GM19099 (cell line): Measurements from ENCODE around the gene AIMP1.

Experiments used
- POLR2A ChIP-seq: IDR thresholded peaks from 3 replicates; pipeline ENCODE4 v1.6.1; 2011; ENCODE audit warnings: low read depth; ENCODE audit not compliant: insufficient read length; ENCODE audit errors: extremely low read depth

The AIMP1 gene

DNA sequence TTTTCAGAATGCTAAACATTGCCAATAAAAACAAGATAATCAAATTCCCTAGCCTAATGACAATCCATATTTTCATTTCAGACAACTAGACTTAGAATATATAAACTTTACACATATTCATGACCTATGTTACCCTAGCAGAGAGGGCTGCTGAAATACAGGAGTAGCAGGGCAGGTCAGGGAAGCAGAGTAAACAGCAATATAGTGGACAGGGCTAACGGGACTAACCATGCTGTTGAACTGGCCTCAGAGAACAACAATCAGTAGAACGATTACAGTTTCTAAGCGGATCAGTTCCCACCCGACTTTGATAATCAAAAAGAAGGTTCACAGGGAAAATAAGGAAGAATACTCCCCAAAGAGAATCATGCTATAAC, 14.3 kb upstream of the AIMP1 start:
- no peak for TF ChIP-seq POLR2A

- no peak for TF ChIP-seq POLR2A
Observed at GRCh38 chr4:106303548-106304281, 12.6 kb upstream of the AIMP1 start.

DNA sequence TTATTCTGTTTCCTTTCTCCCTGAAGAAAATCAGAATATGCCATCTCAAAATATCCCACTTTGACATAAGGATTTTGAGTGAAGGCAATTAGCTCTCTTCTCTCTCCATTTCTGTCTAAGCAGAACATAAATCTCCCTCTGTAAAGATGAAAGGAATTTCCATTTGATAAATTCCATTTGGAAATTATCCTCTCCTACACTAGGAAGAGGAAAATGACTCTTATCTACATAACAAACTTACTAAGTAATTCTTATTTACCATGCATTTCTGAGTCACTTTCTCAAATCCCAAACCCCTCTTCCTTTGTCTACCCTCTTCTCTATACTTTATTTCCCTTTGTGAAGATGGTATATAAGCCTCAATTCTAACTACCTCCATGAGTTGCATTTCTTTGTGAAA, 11.7 kb upstream of the AIMP1 start:
- TF ChIP-seq POLR2A: no peak

- no peak for TF ChIP-seq POLR2A
Observed at GRCh38 chr4:106305435-106306055, 10.8 kb upstream of the AIMP1 start.

GRCh38 chr4:106306561-106306960, 9.8 kb upstream of the AIMP1 start:
- no peak for TF ChIP-seq POLR2A

DNA sequence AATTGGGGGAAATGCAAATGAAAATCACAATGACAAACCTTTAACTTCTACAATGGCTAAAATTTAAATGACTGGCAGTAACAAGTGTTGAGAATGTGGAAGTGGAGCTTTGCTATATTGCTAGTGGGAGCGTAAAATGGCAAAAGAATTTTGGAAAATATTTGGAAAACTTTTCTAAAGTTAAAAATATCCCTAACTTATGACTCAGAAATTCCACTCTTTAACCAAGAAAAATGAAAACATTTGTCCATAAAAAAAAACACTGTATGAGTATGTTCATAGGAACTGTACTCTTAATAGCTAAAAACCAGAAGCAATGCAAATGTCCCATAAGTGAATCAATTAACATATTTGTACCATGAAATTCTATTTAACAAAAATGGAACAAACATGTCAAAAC, 4.0 kb upstream of the AIMP1 start:
- no peak for TF ChIP-seq POLR2A

GRCh38 chr4:106312997-106313522, 3.3 kb upstream of the AIMP1 start:
- no peak for TF ChIP-seq POLR2A

DNA sequence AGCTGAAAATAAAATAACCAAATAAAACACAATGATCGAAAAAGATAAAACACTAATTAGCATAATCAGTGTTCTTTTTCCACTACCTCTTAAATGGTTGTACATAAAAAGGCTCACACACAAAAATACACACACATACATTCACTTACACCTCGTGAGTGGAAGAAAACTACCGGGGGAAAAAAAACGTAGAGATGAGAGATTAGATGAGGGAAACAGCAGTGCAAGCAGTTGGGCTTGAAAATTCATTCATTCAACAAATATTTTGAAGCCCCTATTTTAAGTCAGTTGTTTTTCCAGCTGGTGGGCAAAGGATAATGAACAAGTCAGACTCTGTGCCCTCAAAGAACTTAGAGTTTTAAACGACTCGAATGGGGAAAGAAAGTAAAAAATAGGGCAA, 1.4 kb upstream of the AIMP1 start:
- no peak for TF ChIP-seq POLR2A

GRCh38 chr4:106315476-106315967, 828 bp upstream of the AIMP1 start:
- TF ChIP-seq POLR2A: no peak

DNA sequence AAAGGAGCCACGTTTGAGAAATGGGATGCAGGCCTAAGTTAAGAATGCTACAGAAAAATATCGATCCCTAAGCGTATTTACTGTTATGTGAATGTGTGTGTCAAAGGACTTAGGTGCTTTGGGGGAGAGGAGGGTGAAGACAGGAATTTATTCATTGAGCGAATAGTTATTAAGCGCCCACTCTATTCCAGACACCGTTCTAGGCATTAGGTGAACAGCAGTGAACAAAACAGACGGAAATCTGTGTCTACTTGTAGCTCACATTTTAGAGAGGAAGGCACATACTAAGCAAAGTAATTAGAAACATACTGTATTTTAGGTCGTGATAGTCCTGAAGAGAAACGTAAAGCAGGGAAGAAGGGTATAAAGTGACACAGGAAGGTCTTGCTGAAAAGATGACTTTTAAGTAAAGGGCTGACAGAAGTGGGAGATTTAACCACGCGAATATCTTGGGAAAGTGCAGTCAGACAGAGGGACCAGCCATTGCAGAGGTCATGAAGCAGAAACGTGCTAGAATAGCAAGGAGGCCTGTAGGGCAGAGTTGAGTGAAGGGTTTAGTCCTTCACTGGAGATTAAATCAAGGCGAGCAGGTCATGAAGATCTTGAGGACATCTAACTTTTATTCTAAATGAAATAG, 541 bp downstream of the AIMP1 start:
- no peak for TF ChIP-seq POLR2A

DNA sequence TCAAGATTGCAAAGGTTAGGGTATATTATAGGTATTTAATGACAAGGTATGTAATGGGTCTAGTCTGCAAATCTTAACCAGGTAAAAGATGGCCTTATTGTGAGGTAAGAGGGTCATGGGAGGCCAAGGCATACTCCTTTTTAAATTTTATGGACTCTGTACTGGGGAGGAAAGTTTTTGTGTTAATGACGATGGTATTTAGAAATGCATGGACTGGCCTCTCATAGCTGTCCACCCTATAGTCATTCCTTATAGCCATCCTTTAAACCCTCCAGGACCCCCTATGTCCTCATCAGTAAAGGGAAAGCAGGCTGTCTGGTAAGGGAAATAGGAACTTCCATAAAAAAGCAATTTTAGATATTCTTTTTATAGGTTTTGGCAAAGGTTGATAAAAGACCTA, 1.5 kb downstream of the AIMP1 start:
- TF ChIP-seq POLR2A: no peak

DNA sequence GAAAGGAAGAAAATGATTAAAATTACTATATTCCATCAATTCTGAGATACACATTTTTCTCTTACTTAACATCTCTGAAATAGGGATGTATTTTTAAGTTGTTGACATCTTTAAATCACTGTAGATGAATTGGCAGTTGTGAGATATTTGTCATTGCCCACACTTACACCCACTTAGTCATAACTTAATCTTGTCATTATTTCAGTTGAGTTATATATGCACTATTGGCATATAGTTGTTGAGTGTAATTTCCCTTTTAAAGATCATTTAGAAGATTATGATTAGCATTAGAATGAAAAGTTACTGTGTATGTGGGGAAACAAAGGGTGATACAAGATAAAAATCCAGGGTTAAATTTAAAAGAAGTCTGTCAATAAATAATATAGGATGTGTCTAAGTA, 2.2 kb downstream of the AIMP1 start:
- TF ChIP-seq POLR2A: no peak

DNA sequence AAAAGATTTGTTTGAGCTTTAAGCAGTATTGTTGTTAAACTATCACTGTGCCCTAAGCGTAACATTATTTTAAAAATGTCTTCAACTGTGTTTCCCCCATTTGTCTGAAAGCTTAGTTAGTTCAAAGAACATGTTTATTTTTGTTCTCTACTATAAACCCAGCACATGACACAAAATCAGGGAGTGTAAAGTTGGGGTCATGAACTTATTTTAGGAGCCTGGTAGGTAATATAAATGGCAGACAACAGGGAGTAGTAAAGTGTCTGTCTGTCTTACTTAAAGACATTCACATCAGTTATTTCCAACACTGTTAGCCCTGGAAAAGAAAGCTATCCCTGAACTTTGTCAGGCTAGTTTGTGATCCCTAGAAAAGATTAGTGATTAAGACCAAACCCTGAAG, 3.9 kb downstream of the AIMP1 start:
- no peak for TF ChIP-seq POLR2A

DNA sequence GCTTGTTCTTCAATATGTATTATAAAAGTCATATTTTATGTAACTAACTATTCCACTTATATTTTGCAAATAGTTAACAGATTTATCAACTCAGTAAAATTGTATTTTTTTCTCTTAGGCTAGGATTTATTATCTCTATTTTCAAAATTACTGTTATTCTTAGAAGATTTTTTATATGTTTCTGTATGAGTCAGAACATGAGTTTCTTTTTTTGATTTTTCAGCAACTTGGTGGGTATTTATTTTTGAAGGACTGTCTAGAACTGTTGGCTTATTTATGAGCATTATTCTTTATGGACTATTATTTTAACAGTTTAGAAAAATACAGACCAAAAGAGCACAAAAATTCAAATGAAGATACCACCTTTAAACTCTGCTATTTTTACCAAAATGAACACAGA, 6.8 kb downstream of the AIMP1 start:
- no peak for TF ChIP-seq POLR2A

DNA sequence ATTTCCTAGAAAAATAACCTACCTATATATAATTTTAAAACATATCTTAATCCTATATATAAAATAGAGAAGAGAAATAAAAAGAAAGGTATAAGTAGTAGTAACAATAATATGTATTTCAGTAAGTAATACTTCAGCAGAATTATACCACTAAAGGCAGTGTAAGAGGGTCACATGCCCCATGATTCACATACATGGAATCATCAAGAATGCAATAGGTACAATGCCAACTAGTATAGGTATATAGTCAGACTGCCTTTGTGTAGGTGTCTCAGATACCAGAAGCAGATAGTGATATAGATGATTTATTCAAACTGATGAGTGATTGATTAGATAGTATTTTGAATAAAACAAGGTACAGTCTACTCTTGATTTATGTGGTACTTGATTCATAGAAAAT, 9.4 kb downstream of the AIMP1 start:
- TF ChIP-seq POLR2A: no peak
